Ishikawa (cell line): ENCODE results near the gene VEGFC.

Source experiments
- CEBPB ChIP-seq: IDR thresholded peaks from 2 replicates; pipeline ENCODE4 v1.6.1; 2012
- CREB1 ChIP-seq: IDR thresholded peaks from 2 replicates; pipeline ENCODE4 v1.6.1; 2012; ENCODE audit warnings: low read depth
- EGR1 ChIP-seq: IDR thresholded peaks from 2 replicates; pipeline ENCODE4 v1.6.1; 2012
- EP300 ChIP-seq: IDR thresholded peaks from 2 replicates; pipeline ENCODE4 v1.6.1; 2012; ENCODE audit warnings: borderline replicate concordance
- FOXM1 ChIP-seq: IDR thresholded peaks from 2 replicates; pipeline ENCODE4 v1.6.1; 2012; ENCODE audit warnings: low read depth, borderline replicate concordance
- NFIC ChIP-seq: IDR thresholded peaks from 2 replicates; pipeline ENCODE4 v1.6.1; 2012
- RAD21 ChIP-seq: IDR thresholded peaks from 2 replicates; pipeline ENCODE4 v1.6.1; 2012; ENCODE audit warnings: low read depth
- TAF1 ChIP-seq: IDR thresholded peaks from 2 replicates; pipeline ENCODE4 v1.6.1; 2012; ENCODE audit warnings: low read depth, mild to moderate bottlenecking
- TCF12 ChIP-seq: IDR thresholded peaks from 2 replicates; pipeline ENCODE4 v1.6.1; 2012; ENCODE audit warnings: low read depth
- TEAD4 ChIP-seq: IDR thresholded peaks from 2 replicates; pipeline ENCODE4 v1.6.1; 2012
- YY1 ChIP-seq: IDR thresholded peaks from 2 replicates; pipeline ENCODE4 v1.6.1; 2012; ENCODE audit warnings: low read depth
- ZBTB7A ChIP-seq: IDR thresholded peaks from 2 replicates; pipeline ENCODE4 v1.6.1; 2012; ENCODE audit warnings: low read depth
- TF ChIP-seq, protein P1 (sequence below): IDR thresholded peaks from 2 replicates; pipeline ENCODE4 v1.6.1; 2012
- TF ChIP-seq, protein P2 (sequence below): IDR thresholded peaks from 2 replicates; pipeline ENCODE4 v1.6.1; 2012; ENCODE audit warnings: low read depth, mild to moderate bottlenecking
- TF ChIP-seq, protein P3 (sequence below): IDR thresholded peaks from 2 replicates; pipeline ENCODE4 v1.6.1; 2012

The VEGFC gene

DNA sequence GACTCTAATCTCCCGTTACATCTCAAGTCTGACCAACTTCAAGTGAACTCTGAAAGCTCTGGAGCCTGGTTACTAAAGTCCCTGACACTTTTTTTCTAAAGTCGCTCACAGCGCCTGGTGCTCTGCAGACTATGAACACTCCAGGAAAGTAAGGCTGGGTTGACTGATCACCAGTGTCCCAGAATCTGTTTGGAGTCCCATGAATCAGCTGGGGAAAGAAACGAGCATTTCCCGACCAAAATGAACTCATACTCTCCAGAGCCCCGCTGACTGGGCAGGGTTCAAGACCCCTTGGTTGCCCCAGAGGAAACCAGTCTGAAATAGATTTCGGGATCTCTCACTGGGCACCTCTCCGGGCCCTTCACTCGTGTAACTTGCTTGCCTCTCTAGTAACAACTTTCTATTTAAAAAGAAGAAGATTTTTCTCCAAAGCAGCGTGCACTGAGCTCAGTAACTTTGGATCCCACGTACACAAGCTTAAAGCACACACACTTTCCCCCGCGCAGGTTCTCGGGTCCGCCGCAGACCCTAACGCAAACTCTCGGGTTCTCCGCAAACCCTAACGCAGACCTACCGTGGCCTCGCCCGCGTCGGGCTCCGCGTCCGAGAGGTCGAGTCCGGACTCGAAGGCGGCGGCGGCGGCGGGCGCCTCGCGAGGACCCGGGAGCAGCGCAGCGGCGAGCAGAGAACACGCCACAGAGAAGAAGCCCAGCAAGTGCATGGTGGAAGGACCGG lies 964 bp downstream of the VEGFC start:
- TF ChIP-seq YY1 (no peak), ZBTB7A (0 out of 2 replicates have a peak, but pooled peaks have one; percentile 37)

DNA sequence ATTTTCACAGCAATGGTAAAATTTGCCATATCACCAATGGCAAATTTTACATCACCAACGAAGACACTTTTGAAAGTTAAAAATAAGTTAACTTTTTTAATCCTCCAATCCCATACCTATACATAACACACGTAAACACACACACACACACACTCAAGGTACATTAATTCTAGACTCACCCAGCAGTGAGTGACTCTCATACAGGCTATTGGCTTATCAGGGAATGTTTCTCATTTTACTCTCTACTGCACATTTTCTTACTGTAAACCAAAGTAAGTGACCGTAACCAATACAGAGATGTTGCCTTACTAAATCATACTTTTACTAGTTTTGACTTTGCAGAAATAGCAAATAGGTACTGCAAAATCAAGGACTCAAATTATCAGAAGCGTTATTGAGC lies 2.3 kb downstream of the VEGFC start:
- TF ChIP-seq, protein P1, sequence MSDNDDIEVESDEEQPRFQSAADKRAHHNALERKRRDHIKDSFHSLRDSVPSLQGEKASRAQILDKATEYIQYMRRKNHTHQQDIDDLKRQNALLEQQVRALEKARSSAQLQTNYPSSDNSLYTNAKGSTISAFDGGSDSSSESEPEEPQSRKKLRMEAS, result no peak
- TF ChIP-seq NFIC (no peak), TAF1 (no peak), EP300 (no peak), RAD21 (no peak), YY1 (no peak), TEAD4 (no peak), CEBPB (no peak), FOXM1 (no peak)
- TF ChIP-seq, protein P2, sequence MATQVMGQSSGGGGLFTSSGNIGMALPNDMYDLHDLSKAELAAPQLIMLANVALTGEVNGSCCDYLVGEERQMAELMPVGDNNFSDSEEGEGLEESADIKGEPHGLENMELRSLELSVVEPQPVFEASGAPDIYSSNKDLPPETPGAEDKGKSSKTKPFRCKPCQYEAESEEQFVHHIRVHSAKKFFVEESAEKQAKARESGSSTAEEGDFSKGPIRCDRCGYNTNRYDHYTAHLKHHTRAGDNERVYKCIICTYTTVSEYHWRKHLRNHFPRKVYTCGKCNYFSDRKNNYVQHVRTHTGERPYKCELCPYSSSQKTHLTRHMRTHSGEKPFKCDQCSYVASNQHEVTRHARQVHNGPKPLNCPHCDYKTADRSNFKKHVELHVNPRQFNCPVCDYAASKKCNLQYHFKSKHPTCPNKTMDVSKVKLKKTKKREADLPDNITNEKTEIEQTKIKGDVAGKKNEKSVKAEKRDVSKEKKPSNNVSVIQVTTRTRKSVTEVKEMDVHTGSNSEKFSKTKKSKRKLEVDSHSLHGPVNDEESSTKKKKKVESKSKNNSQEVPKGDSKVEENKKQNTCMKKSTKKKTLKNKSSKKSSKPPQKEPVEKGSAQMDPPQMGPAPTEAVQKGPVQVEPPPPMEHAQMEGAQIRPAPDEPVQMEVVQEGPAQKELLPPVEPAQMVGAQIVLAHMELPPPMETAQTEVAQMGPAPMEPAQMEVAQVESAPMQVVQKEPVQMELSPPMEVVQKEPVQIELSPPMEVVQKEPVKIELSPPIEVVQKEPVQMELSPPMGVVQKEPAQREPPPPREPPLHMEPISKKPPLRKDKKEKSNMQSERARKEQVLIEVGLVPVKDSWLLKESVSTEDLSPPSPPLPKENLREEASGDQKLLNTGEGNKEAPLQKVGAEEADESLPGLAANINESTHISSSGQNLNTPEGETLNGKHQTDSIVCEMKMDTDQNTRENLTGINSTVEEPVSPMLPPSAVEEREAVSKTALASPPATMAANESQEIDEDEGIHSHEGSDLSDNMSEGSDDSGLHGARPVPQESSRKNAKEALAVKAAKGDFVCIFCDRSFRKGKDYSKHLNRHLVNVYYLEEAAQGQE, result no peak

DNA sequence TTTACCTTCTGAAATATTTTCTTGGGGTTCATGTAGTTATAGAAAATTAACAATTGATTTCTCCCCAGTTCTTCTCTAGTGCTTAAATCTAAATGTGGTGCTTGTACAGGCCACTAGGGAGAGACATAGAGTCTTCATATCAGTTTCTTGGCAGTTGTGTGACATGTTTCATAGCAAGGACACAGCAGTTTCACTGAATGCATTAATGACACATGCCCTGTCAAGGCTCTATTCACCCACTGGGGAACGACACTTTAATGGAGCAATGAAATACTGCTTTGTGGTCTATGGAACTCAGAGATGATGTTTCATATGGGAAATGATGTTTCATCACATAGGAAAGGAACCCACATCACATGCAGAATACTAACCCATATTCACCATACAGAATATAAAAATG lies 2.8 kb downstream of the VEGFC start:
- TF ChIP-seq TAF1, result no peak
- no peak for TF ChIP-seq EP300
- TF ChIP-seq RAD21, result peak; percentile 50
- TF ChIP-seq YY1, result no peak

DNA sequence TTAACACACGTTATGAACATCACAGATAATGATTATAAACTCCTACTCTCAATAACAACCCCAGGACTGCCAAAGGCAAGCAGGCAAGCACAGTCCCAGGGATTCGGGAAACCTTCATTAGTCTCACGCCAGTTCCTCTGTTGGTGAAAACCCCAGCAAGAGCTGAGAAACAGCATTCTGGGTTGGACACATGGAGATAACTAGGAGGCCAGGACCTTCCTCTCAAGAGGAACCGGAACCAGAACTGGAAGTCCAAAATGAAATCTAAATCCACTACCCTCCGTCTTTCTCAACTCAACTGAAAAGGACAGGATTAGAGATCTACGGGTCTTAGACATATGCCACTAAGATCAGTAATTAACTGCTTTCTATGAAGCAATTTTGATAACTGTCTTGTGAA lies 3.8 kb downstream of the VEGFC start:
- TF ChIP-seq NFIC (no peak), TEAD4 (no peak), YY1 (no peak), CEBPB (no peak)
- TF ChIP-seq, protein P1, result no peak

DNA sequence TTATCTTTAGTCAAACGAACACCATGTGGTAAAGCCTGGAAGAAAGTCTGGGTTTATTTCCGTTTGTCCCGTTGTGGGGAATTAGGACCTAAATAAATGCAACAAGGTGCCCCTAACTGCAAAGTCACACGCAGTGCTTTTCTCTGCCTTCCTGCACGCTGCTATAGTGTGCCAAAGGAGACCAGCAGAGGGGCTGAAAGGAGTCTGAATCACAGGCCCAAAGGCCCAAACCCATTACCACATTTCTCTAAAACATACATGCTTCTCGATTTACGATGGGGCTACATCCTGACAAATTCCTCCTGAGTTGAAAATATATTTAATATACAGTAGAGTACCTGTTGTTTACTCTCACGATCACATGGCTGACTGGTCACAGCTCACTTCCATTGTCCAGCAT lies 4.5 kb downstream of the VEGFC start:
- TF ChIP-seq EGR1, result no peak
- TF ChIP-seq, protein P3, sequence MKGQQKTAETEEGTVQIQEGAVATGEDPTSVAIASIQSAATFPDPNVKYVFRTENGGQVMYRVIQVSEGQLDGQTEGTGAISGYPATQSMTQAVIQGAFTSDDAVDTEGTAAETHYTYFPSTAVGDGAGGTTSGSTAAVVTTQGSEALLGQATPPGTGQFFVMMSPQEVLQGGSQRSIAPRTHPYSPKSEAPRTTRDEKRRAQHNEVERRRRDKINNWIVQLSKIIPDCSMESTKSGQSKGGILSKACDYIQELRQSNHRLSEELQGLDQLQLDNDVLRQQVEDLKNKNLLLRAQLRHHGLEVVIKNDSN, result no peak
- no peak for TF ChIP-seq TEAD4
- no peak for TF ChIP-seq TAF1
- TF ChIP-seq YY1, result no peak
- TF ChIP-seq CREB1, result no peak
- no peak for TF ChIP-seq NFIC
- no peak for TF ChIP-seq ZBTB7A
- no peak for TF ChIP-seq RAD21
- TF ChIP-seq EP300, result no peak
- no peak for TF ChIP-seq FOXM1
- TF ChIP-seq, protein P1, result no peak
- no peak for TF ChIP-seq TCF12
- TF ChIP-seq, protein P2, result no peak
- no peak for TF ChIP-seq CEBPB

DNA sequence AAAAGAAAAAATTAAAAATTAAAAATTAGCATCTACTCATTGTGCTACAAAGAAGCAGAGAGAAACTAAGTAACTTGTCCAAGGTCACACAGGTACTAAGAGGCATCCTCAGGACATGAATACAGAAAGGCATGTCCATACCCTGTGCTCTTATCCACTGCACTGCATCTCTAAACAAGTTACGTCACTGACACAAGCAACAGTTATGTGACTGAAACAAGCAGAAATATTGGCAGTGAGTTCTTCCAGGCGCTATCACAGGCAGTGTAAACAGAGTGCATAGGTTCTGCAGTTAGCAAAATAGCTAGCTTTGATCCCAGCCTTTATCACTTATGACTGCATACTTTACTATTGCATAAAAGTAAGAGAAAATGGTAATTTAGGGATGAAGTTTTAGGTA lies 7.9 kb downstream of the VEGFC start:
- TF ChIP-seq RAD21 (no peak), NFIC (no peak), EP300 (no peak), EGR1 (no peak), TAF1 (no peak), TEAD4 (no peak), CEBPB (no peak), YY1 (no peak), FOXM1 (no peak), CREB1 (no peak), ZBTB7A (no peak), TCF12 (no peak)
- TF ChIP-seq, protein P3, result no peak
- TF ChIP-seq, protein P2, result no peak
- TF ChIP-seq, protein P1, result no peak
